ENCODE measurements around the gene ACSM3. TPM values are rescaled to one million over a fixed set of nuclear protein-coding genes. Genes with fewer than 3 reads are reported as not detected.

Gene ACSM3
- total RNA-seq, 2 donors from 2014 or later: 1.6 to 1.8 TPM

DNA sequence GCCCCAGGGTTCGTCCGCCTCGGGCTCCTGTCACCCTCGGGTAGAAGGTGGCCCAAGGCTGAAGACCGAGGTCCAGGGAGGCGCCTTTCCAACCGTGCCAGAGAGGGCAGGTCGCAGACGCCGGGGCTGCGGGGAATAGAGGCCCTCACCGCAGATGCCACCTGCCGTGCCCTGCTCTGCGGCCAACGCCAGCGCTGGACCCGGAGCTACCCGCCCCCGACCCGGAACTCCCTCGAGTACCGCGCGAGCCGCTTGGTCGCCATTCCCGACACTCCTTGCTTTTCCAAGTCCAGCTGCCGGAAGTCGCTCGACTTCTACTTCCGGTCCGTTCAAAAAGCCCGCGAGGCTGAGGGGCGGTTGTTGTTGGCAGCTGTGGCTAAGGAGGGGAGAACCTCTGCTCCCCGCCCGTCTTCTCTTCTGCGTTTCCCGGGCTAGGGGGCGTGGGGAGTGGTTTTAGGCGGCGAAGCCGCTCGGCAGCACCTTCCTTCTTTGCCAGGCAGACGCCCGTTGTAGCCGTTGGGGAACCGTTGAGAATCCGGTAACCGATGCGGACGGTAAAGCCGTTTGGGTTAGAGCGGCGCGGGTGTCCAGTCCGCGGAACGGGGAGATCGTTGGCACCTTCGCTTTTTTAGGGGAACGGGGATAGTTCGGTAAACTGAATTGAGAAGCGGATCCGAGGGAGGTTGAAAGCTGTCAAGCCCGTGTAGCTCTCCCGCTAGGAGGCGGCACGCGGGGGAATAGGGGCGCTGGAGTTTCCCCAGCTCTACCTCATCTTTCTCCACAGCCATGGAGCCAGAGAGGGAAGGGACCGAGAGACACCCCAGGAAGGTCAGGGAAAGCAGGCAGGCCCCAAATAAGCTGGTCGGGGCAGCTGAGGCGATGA is 42.6 kb downstream of the ACSM3 start, which contains the start of the genes ERI2 and REXO5:
TSS of gene ERI2 (minus strand) at position 305 of the 883 bp plus-strand sequence. CDS start at position 263, 42 bp downstream.
TSS of gene REXO5 (plus strand) at position 360 of the 883 bp plus-strand sequence. CDS start at position 787, 427 bp downstream.
- Histone ChIP-seq H3K36me3 (ENCODE audit: control insufficient read depth, insufficient read depth, low read length) (no peaks in the 10 kb centered on the region), H3K27ac (ENCODE audit: low read depth, low read length) (peak within 1 kb of the TSS; percentile 80), H3K9ac (ENCODE audit: extremely low read depth, low read length, poor library complexity, severe bottlenecking) (peak within 1 kb of the TSS; percentile 79), H3K4me1 (ENCODE audit: control insufficient read depth, insufficient read depth, low read length) (no peaks in the 10 kb centered on the region), H3K9me3 (ENCODE audit: control insufficient read depth, low read length) (no peaks in the 10 kb centered on the region), H3K27me3 (ENCODE audit: control insufficient read depth, insufficient read depth, low read length, poor library complexity, severe bottlenecking) (no peaks in the 10 kb centered on the region), H3K4me3 (ENCODE audit: low read length) (peak within 1 kb of the TSS; percentile 96)
- TF ChIP-seq, protein P1, sequence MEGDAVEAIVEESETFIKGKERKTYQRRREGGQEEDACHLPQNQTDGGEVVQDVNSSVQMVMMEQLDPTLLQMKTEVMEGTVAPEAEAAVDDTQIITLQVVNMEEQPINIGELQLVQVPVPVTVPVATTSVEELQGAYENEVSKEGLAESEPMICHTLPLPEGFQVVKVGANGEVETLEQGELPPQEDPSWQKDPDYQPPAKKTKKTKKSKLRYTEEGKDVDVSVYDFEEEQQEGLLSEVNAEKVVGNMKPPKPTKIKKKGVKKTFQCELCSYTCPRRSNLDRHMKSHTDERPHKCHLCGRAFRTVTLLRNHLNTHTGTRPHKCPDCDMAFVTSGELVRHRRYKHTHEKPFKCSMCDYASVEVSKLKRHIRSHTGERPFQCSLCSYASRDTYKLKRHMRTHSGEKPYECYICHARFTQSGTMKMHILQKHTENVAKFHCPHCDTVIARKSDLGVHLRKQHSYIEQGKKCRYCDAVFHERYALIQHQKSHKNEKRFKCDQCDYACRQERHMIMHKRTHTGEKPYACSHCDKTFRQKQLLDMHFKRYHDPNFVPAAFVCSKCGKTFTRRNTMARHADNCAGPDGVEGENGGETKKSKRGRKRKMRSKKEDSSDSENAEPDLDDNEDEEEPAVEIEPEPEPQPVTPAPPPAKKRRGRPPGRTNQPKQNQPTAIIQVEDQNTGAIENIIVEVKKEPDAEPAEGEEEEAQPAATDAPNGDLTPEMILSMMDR (conservative IDR thresholded peaks at IDR 0.05): peak; percentile 63
- Mint-ChIP-seq H3K36me3 (ENCODE audit: low read depth) (peaks cover under 1% of the 10 kb centered on the region), H3K4me3 (peak within 1 kb of the TSS; percentile 95), H3K27ac (peak within 1 kb of the TSS; percentile 91), H3K9me3 (no peaks in the 10 kb centered on the region), H3K27me3 (ENCODE audit: insufficient read depth) (no peaks in the 10 kb centered on the region), H3K4me1 (peaks cover 5% of the 10 kb centered on the region)
- 0% methylated on average over 10 to 74 of the region's 74 CpGs for WGBS, 2 experiments (ENCODE audit: insufficient coverage in 1 of 2, insufficient read length in 1 of 2)
- peak; percentile 97 for DNase-seq

DNA sequence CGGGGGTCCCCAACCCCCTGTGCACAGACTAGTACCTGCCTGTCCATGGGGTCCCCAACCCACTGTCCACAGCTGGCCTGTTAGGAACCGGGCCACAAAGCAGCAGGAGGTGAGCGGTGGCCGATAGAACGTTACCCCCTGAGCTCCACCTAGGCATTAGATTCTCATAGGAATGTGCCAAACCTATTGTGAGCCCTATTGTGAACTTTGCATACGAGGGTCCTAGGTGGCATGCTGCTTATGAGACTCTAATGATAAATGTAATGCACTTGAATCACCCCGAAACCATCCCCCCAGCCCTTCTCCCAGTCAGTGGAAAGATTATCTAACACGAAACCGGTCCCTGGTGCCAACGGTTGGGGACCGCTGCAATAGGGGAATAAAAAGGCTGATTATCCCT is 44.0 kb downstream of the ACSM3 start:
- DNase-seq: no peak
- Histone ChIP-seq H3K4me1 (ENCODE audit: control insufficient read depth, insufficient read depth, low read length) (no peaks in the 10 kb centered on the region), H3K9me3 (ENCODE audit: control insufficient read depth, low read length) (no peaks in the 10 kb centered on the region), H3K9ac (ENCODE audit: extremely low read depth, low read length, poor library complexity, severe bottlenecking) (no peak overlapping the region), H3K36me3 (ENCODE audit: control insufficient read depth, insufficient read depth, low read length) (no peaks in the 10 kb centered on the region), H3K27me3 (ENCODE audit: control insufficient read depth, insufficient read depth, low read length, poor library complexity, severe bottlenecking) (no peaks in the 10 kb centered on the region), H3K27ac (ENCODE audit: low read depth, low read length) (no peak overlapping the region), H3K4me3 (ENCODE audit: low read length) (peak overlapping the region; percentile 96)
- WGBS, 2 experiments (ENCODE audit: insufficient coverage in 1 of 2, insufficient read length in 1 of 2): 95 to 97% methylated on average over 7 to 10 of the region's 11 CpGs
- TF ChIP-seq, protein P1 (conservative IDR thresholded peaks at IDR 0.05): no peak
- peak overlapping the region; percentile 95 for H3K4me3 Mint-ChIP-seq
- H3K4me1 Mint-ChIP-seq: peaks cover 5% of the 10 kb centered on the region
- H3K9me3 Mint-ChIP-seq: no peaks in the 10 kb centered on the region
- no peaks in the 10 kb centered on the region for H3K36me3 Mint-ChIP-seq (ENCODE audit: low read depth)
- H3K27ac Mint-ChIP-seq: no peak overlapping the region
- H3K27me3 Mint-ChIP-seq (ENCODE audit: insufficient read depth): no peaks in the 10 kb centered on the region

DNA sequence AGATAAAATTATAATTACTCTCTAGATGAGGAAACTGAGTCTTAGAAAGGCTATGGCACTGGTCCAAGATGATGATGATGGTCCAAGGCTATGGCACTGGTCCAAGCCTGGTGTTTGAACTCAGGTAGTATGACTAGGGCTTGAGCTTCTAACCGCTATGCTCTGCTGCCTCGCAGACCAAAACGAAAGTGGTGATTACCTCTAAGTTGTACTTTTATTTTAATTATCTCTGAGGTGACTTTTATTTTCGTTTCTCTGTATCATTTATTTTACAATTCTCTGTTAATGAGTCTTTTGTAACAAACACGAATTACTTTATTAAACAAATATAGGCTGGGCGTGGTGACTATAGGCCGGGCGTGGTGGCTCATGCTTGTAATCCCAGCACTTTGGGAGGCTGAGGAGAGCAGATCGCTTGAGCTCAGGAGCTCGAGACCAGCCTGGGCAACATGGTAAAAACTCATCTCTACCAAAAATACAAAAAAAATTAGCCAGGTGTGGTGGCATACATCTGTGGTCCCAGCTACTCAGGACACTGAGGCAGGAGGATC is 48.1 kb downstream of the ACSM3 start:
- H3K27ac Mint-ChIP-seq: no peak overlapping the region
- H3K27ac ChIP-seq (ENCODE audit: low read depth, low read length): no peak overlapping the region
- H3K4me3 Mint-ChIP-seq: no peak overlapping the region
- DNase-seq: no peak
- H3K36me3 ChIP-seq (ENCODE audit: control insufficient read depth, insufficient read depth, low read length): peaks cover 4% of the 10 kb centered on the region
- H3K36me3 Mint-ChIP-seq (ENCODE audit: low read depth): peaks cover 2% of the 10 kb centered on the region
- no peak overlapping the region for H3K4me3 ChIP-seq (ENCODE audit: low read length)
- H3K27me3 Mint-ChIP-seq (ENCODE audit: insufficient read depth): no peaks in the 10 kb centered on the region
- no peaks in the 10 kb centered on the region for H3K9me3 ChIP-seq (ENCODE audit: control insufficient read depth, low read length)
- WGBS, 2 experiments (ENCODE audit: insufficient coverage in 1 of 2, insufficient read length in 1 of 2): 91 to 94% methylated on average over 2 to 10 of the region's 10 CpGs
- H3K4me1 Mint-ChIP-seq: no peaks in the 10 kb centered on the region
- H3K9ac ChIP-seq (ENCODE audit: extremely low read depth, low read length, poor library complexity, severe bottlenecking): no peak overlapping the region
- no peaks in the 10 kb centered on the region for H3K27me3 ChIP-seq (ENCODE audit: control insufficient read depth, insufficient read depth, low read length, poor library complexity, severe bottlenecking)
- no peaks in the 10 kb centered on the region for H3K9me3 Mint-ChIP-seq
- TF ChIP-seq, protein P1 (conservative IDR thresholded peaks at IDR 0.05): no peak
- no peaks in the 10 kb centered on the region for H3K4me1 ChIP-seq (ENCODE audit: control insufficient read depth, insufficient read depth, low read length)

All from endodermal cell (in vitro differentiated cells).